ENCODE measurements around the gene AFM.

DNA sequence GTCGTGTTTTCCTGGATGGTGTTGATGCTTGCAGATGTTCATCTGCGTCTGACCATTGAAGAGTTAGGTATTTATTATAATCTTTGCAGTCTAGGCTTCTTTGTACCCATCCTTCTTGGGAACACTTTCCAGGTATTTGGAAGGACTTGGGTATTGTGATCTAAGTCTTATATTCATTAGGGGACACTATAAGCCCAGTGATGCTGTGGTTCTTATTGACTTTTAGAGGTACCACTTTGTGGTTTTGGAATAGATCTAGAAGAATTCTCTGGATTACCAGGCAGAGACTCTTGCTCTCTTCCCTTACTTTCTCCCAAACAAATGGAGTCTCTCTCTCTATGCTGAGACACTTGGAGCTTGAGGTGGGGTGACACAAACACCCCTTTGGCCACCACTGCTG lies 41.6 kb downstream of the AFM start:
- peak; percentile 52 for TF ChIP-seq CTCF (conservative IDR thresholded peaks at IDR 0.05; ENCODE audit: low read length)
- no peak for TF ChIP-seq EZH2phosphoT487 (IDR thresholded peaks at IDR 0.05; ENCODE audit: borderline replicate concordance, low read depth, low read length)
